Measurements from ENCODE around the gene AOX1.
"Not testable (repeated sequence)": the region's sequence is repeated elsewhere in the genome, so short reads cannot be mapped to it uniquely, and the experiment has no call there.

The AOX1 gene

DNA sequence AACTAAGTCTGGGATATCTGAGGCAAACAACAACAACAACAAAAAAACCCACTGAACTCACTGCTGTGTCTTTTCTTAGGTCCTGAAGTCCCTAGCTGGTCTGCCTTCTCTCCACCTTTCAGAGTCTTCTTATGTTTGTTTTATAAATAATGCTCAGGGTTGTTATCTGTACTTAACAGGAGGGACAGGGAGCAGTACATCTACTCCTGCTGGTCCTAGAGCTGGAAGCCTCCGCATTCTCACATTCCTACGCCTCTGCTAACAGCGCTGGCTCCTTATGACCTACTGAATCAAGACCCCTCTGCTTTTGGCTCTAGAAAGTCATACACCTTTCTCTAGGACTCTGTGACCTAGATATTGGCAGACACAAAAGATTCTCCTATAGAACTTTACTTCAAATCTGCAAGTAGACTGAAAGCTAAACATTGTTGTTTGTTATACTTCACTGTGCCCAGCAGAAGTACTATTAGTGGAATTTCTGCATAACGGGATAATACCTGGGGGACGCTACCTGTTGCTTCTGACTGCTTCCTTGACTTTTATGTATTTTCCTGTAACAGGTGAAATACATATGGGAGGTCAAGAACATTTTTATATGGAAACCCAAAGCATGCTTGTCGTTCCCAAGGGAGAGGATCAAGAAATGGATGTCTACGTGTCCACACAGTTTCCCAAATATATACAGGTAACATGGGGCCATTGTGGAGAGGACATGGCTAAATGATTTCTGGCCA lies 48.6 kb downstream of the AOX1 start:
- Histone ChIP-seq H3K9ac (ENCODE audit: low read depth, low read length) (no peak overlapping the region), H3K4me3 (ENCODE audit: low read depth, low read length) (no peak overlapping the region), H3K36me3 (ENCODE audit: control insufficient read depth, insufficient read depth, low read length) (no peaks in the 10 kb centered on the region), H3K27me3 (ENCODE audit: control insufficient read depth, insufficient read depth, low read length) (no peaks in the 10 kb centered on the region), H3K9me3 (ENCODE audit: control insufficient read depth, insufficient read depth, low read length) (no peaks in the 10 kb centered on the region), H3K4me1 (ENCODE audit: control insufficient read depth, insufficient read depth, low read length) (no peaks in the 10 kb centered on the region)

DNA sequence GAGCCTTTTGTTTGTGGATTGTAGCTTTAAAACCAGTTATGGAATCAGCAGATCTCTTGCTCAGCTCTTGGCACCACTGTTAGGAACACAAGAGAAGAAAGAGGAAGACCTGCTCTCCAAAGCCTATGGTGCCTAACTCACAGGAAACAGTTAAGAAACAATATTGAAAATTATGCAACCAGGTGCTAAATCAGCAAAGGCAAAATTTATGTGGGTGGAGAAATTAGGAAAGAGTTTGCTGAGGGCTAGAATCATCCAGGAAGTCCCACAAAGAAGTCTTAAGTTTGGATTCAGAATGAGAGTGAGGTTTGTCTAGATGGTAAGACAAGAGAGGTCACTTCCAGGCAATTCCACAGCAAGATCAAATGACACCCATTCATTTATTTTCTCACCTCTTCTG lies 49.4 kb downstream of the AOX1 start:
- Histone ChIP-seq H3K9ac (ENCODE audit: low read depth, low read length) (no peak overlapping the region), H3K27me3 (ENCODE audit: control insufficient read depth, insufficient read depth, low read length) (no peaks in the 10 kb centered on the region), H3K9me3 (ENCODE audit: control insufficient read depth, insufficient read depth, low read length) (no peaks in the 10 kb centered on the region), H3K36me3 (ENCODE audit: control insufficient read depth, insufficient read depth, low read length) (no peaks in the 10 kb centered on the region), H3K4me1 (ENCODE audit: control insufficient read depth, insufficient read depth, low read length) (no peaks in the 10 kb centered on the region), H3K4me3 (ENCODE audit: low read depth, low read length) (no peak overlapping the region)

DNA sequence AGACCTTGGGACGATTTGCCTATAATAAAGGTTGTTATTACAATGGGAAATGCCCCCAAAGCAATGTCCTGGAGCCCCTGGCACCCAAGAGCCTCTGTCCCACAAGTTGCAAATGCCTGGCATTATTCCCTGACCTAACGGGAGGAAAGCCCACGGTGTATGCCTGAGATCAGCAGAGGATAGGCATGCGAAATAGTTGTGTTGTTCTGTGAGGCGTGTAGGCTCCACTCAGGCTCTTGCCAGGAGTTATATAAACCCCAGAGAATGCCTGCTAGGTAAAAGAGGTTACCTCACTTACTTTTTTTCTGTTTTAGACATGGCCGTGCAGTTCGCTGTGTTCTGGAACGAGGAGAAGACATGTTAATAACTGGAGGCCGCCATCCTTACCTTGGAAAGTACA lies 52.1 kb downstream of the AOX1 start:
- Histone ChIP-seq H3K27me3 (ENCODE audit: control insufficient read depth, insufficient read depth, low read length) (no peaks in the 10 kb centered on the region), H3K9me3 (ENCODE audit: control insufficient read depth, insufficient read depth, low read length) (no peaks in the 10 kb centered on the region), H3K36me3 (ENCODE audit: control insufficient read depth, insufficient read depth, low read length) (no peaks in the 10 kb centered on the region), H3K9ac (ENCODE audit: low read depth, low read length) (no peak overlapping the region), H3K4me3 (ENCODE audit: low read depth, low read length) (no peak overlapping the region), H3K4me1 (ENCODE audit: control insufficient read depth, insufficient read depth, low read length) (no peaks in the 10 kb centered on the region)

DNA sequence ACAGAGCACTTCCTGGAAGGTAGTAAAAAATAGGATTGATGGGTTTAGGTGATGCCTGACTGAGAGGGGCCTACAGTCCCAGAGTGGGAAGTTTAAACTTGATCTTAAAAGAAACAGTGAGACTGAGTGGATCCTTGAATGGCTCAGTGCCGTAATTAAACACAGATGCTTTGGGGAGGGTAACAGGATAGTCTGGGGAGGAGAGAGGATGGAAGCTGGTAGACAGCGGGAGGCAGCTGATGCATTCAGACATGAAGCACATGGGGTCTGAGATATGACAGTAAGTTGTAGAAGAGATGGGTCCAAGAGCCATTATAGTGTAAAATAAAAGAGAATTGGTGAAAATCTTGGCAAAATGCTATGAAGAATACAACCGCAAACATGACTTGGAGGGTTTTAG lies 54.4 kb downstream of the AOX1 start:
- H3K27me3 ChIP-seq (ENCODE audit: control insufficient read depth, insufficient read depth, low read length) = no peaks in the 10 kb centered on the region
- H3K4me3 ChIP-seq (ENCODE audit: low read depth, low read length) = no peak overlapping the region
- H3K4me1 ChIP-seq (ENCODE audit: control insufficient read depth, insufficient read depth, low read length) = no peaks in the 10 kb centered on the region
- H3K9me3 ChIP-seq (ENCODE audit: control insufficient read depth, insufficient read depth, low read length) = no peaks in the 10 kb centered on the region
- H3K36me3 ChIP-seq (ENCODE audit: control insufficient read depth, insufficient read depth, low read length) = no peaks in the 10 kb centered on the region
- H3K9ac ChIP-seq (ENCODE audit: low read depth, low read length) = no peak overlapping the region

DNA sequence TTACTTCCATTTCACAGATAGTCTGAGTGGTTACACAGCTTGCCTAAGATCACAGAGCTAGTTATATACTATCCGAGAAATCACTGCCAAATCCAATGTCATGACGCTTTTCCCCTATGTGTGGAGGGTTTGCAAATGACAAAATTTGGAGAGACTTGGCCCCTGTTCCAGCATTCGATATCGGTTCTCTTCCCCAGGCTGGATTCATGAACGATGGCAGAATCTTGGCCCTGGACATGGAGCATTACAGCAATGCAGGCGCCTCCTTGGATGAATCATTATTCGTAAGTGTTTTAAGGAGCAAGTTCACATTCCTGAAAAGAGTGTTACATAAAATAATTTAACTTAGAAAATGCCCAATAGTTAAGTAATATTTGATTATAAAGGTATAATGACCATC lies 55.1 kb downstream of the AOX1 start:
- Histone ChIP-seq H3K9ac (ENCODE audit: low read depth, low read length) (no peak overlapping the region), H3K4me3 (ENCODE audit: low read depth, low read length) (no peak overlapping the region), H3K36me3 (ENCODE audit: control insufficient read depth, insufficient read depth, low read length) (no peaks in the 10 kb centered on the region), H3K9me3 (ENCODE audit: control insufficient read depth, insufficient read depth, low read length) (no peaks in the 10 kb centered on the region), H3K27me3 (ENCODE audit: control insufficient read depth, insufficient read depth, low read length) (no peaks in the 10 kb centered on the region), H3K4me1 (ENCODE audit: control insufficient read depth, insufficient read depth, low read length) (no peaks in the 10 kb centered on the region)

DNA sequence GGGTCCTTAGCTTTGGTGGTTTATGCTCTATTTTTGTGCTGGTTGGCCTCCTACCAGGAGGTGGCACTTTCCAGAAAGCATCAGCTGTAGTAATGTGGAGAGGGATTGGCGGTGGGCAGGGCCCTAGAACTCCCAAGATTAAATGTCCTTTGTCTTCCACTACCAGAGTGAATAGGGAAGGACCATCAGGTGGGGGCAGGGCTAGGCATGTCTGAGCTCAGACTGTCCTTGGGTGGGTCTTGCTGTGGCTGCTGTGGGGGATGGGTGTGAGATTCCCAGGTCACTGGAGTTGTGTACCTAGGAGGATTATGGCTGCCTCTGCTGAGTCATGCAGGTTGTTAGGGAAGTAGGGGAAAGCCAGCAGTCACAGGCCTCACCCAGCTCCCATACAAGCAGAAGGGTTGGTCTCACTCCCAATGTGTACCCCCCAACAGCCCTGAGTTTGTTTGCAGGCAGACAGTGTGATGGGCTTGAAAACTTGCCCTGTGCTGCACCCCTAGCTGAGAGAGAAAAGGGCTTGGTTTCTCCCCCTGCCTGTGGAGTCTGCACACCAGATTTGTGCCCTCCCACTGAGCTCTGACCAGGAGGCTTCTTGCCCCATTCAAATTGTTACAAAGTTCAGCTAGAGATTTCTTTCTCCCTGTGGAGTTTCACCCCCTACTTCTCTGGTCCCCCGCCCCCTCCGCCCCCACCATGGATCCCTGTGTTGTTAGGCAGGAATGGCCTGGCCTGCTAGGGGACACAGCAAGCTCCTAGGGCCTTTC lies 62.9 kb downstream of the AOX1 start:
- peak overlapping the region; percentile 7 for H3K4me3 ChIP-seq (ENCODE audit: low read depth, low read length)
- not testable (repeated sequence) for H3K9ac ChIP-seq (ENCODE audit: low read depth, low read length); H3K27me3 ChIP-seq (ENCODE audit: control insufficient read depth, insufficient read depth, low read length); H3K4me1 ChIP-seq (ENCODE audit: control insufficient read depth, insufficient read depth, low read length); H3K36me3 ChIP-seq (ENCODE audit: control insufficient read depth, insufficient read depth, low read length); H3K9me3 ChIP-seq (ENCODE audit: control insufficient read depth, insufficient read depth, low read length)

DNA sequence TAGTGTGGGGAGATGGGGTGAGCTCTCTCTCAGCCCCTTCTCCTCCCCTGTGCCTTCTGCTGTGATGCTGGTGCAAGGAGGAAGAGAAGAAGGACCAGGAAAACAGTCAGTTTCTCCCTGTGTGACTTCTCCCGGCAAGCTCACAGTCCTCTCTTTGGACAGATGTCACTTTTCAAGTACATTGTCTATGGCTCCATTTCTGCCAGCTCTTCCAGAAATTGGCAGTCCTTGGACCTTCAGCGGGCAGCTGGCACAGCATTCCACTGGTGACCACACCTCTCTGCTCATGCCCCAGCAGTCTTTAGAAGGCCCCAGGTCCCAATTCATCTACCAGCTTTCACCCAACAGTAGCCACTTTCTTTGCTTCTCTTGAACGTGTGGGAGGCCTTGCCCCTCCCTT lies 63.9 kb downstream of the AOX1 start:
- H3K9me3 ChIP-seq (ENCODE audit: control insufficient read depth, insufficient read depth, low read length) = no peaks in the 10 kb centered on the region
- no peak overlapping the region for H3K4me3 ChIP-seq (ENCODE audit: low read depth, low read length)
- no peaks in the 10 kb centered on the region for H3K36me3 ChIP-seq (ENCODE audit: control insufficient read depth, insufficient read depth, low read length)
- peaks cover 5% of the 10 kb centered on the region for H3K4me1 ChIP-seq (ENCODE audit: control insufficient read depth, insufficient read depth, low read length)
- no peak overlapping the region for H3K9ac ChIP-seq (ENCODE audit: low read depth, low read length)
- no peaks in the 10 kb centered on the region for H3K27me3 ChIP-seq (ENCODE audit: control insufficient read depth, insufficient read depth, low read length)

DNA sequence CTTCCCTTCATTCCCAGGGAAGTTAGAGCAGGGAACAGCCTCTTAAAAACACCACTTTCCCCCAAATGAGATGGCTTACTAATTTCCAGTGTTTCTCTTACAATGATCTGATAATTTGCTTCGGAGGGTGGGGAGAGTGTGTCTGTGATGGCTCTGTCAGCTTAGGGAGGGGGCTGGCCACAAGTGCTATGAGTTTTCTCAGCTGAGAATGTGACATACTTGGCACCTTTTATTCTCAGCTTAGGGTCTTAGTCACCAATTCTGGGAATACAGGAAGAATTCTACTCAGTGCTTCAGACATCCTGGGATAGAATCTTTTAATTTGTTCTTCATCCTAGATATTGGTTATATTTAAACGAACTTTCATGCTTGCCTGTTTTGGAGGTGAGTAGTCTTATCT lies 64.4 kb downstream of the AOX1 start:
- Histone ChIP-seq H3K4me1 (ENCODE audit: control insufficient read depth, insufficient read depth, low read length) (peaks cover 5% of the 10 kb centered on the region), H3K36me3 (ENCODE audit: control insufficient read depth, insufficient read depth, low read length) (no peaks in the 10 kb centered on the region), H3K4me3 (ENCODE audit: low read depth, low read length) (no peak overlapping the region), H3K9ac (ENCODE audit: low read depth, low read length) (no peak overlapping the region), H3K9me3 (ENCODE audit: control insufficient read depth, insufficient read depth, low read length) (no peaks in the 10 kb centered on the region), H3K27me3 (ENCODE audit: control insufficient read depth, insufficient read depth, low read length) (no peaks in the 10 kb centered on the region)

DNA sequence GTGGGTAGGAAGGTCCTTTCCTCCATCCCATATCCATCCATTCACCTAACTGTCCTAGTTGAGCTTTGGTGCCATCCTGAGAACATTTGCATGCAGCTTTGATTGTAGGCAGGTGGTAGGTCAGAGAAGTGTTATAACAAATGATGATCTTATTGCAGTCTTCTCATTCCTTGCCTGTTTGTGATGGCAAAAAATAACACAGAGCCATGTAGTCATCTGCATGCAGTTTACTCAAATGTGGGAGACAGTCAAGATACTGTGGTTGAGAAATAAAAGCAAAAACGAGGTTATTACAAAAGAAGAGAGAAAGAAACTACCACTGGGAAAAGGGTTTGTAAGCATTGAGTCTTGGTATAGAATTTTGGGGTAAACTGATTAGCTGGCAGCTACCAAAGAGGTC lies 66.3 kb downstream of the AOX1 start:
- Histone ChIP-seq H3K27me3 (ENCODE audit: control insufficient read depth, insufficient read depth, low read length) (no peaks in the 10 kb centered on the region), H3K36me3 (ENCODE audit: control insufficient read depth, insufficient read depth, low read length) (no peaks in the 10 kb centered on the region), H3K9me3 (ENCODE audit: control insufficient read depth, insufficient read depth, low read length) (no peaks in the 10 kb centered on the region), H3K4me3 (ENCODE audit: low read depth, low read length) (no peak overlapping the region), H3K9ac (ENCODE audit: low read depth, low read length) (no peak overlapping the region), H3K4me1 (ENCODE audit: control insufficient read depth, insufficient read depth, low read length) (peaks cover 5% of the 10 kb centered on the region)

DNA sequence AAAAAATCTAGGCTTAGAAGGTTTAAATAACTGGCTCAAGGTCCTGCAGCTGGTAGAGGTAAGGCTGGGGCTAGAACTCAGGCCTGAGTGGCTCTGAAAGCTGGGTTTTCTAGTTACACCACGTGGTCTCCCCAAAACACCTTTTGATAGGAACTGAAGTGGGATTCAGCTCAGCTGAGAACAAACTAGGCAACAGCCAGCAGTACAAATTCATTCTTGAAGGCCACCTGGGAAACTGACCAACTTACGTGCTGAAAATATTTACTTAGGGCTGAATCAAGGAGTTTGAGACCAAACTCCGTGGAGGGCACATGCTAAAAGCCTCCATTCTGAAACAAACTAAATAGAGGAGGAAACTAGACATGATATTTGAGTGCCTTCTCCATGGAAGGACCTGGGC lies 67.2 kb downstream of the AOX1 start:
- Histone ChIP-seq H3K36me3 (ENCODE audit: control insufficient read depth, insufficient read depth, low read length) (no peaks in the 10 kb centered on the region), H3K9ac (ENCODE audit: low read depth, low read length) (no peak overlapping the region), H3K9me3 (ENCODE audit: control insufficient read depth, insufficient read depth, low read length) (no peaks in the 10 kb centered on the region), H3K4me1 (ENCODE audit: control insufficient read depth, insufficient read depth, low read length) (peaks cover 5% of the 10 kb centered on the region), H3K27me3 (ENCODE audit: control insufficient read depth, insufficient read depth, low read length) (no peaks in the 10 kb centered on the region), H3K4me3 (ENCODE audit: low read depth, low read length) (no peak overlapping the region)

DNA sequence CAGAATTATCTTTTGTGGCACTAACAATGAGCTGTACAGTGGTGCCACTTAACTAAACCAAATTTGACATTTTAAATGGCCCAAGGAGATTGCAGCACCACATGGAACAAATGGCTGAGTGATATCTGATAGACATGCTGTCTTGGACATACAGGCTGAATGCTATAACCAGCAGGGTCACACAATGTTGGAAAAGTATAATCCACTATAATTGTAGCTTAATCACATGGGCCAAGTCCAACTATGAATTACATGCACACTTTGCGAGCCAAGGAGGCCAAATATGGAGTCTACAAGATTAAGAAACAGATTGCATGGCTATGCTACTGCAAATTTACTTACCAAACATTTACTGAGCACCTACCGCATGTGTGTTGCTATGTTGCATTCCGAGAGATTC lies 69.0 kb downstream of the AOX1 start:
- Histone ChIP-seq H3K4me1 (ENCODE audit: control insufficient read depth, insufficient read depth, low read length) (no peaks in the 10 kb centered on the region), H3K27me3 (ENCODE audit: control insufficient read depth, insufficient read depth, low read length) (no peaks in the 10 kb centered on the region), H3K4me3 (ENCODE audit: low read depth, low read length) (no peak overlapping the region), H3K36me3 (ENCODE audit: control insufficient read depth, insufficient read depth, low read length) (no peaks in the 10 kb centered on the region), H3K9me3 (ENCODE audit: control insufficient read depth, insufficient read depth, low read length) (no peaks in the 10 kb centered on the region), H3K9ac (ENCODE audit: low read depth, low read length) (no peak overlapping the region)

DNA sequence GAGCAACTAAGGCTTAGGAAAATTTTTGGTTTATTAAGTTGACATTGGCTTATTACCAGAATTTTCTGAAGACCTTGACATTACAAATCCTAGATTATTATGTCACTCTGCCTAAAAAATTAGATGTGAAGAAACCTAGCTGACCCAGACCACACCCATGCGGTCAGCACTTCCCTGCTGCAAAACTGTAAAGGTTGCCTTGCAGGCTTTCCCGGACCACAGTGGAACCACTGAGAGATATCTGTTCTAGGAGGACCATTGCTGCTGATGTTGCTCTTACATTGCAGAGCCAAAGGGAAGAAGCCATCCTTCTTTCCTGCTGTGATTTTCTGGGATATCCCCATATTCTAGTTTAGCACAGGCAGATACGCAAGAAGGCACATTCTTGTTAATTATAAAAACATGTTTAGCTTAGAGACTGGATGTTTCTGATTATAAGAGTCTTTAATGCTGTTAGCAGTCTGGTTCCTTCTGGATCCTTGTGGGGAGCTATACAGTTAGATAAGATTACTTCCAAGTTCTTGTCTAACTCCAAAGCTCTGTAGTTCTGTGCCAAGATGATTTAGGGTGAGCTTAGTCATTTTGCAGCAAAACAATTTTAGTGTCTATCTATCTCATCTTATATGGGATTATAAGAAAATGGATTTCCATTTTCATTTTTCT lies 70.2 kb downstream of the AOX1 start:
- Histone ChIP-seq H3K36me3 (ENCODE audit: control insufficient read depth, insufficient read depth, low read length) (no peaks in the 10 kb centered on the region), H3K9me3 (ENCODE audit: control insufficient read depth, insufficient read depth, low read length) (no peaks in the 10 kb centered on the region)

More for the DNA sequence above, 70.2 kb downstream of the AOX1 start:
- Histone ChIP-seq H3K4me3 (ENCODE audit: low read depth, low read length) (no peak overlapping the region), H3K9ac (ENCODE audit: low read depth, low read length) (no peak overlapping the region), H3K27me3 (ENCODE audit: control insufficient read depth, insufficient read depth, low read length) (no peaks in the 10 kb centered on the region), H3K4me1 (ENCODE audit: control insufficient read depth, insufficient read depth, low read length) (no peaks in the 10 kb centered on the region)
